GM18858 (cell line): ENCODE measurements around the gene RPS6KA2.

Experiments
- ATAC-seq: cut with Tn5 transposase; IDR thresholded peaks from one replicate; pipeline ENCODE4 v1.9.1; 2021; ENCODE audit not compliant: unreplicated experiment

Gene RPS6KA2

DNA sequence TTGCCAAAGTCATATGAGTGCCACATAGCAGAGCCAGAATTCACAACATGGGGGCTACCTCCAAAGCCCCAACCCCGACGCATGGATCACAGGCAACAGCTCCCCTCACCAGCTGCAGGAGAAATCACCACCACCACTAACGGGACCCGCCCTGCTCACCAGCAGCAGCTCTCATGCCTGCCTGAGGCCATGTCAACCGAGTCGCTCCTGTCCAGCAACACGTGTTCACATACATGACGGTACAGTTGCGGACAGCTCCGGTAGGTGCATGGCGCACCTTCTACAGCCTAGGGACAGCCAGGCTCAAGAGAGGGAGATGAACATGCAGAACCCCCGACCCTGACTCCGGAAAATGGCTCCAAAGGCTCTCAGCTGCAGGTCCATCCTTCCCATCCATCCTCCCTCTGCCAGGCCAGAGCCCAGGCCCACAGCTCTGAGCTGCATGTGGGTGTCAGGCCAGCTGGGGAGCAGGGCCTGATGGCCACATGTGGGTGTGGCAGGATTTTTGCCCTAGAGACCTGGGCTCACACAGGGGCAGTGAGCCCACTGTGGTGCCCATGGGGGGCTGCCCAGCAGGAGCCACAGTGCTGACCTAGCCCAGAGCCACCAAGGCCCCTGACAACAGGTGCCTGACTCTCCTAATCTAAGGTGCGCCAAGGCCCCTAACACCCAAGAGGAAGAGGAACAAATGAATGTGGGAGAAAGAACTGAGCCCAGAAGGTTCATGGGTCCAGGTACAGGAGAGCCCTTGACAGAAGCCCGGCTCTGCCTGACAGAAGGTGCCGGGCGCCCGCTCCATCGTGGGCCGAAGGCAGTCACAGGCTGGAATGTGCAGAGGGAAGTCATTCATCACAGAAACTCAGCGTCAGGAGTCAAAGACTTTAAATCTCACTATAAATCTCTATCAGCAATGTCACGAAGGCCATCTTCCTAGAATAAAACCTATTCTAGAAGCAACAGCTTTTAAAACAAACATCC is 10.5 kb downstream of the RPS6KA2 start:
- no peak for ATAC-seq

DNA sequence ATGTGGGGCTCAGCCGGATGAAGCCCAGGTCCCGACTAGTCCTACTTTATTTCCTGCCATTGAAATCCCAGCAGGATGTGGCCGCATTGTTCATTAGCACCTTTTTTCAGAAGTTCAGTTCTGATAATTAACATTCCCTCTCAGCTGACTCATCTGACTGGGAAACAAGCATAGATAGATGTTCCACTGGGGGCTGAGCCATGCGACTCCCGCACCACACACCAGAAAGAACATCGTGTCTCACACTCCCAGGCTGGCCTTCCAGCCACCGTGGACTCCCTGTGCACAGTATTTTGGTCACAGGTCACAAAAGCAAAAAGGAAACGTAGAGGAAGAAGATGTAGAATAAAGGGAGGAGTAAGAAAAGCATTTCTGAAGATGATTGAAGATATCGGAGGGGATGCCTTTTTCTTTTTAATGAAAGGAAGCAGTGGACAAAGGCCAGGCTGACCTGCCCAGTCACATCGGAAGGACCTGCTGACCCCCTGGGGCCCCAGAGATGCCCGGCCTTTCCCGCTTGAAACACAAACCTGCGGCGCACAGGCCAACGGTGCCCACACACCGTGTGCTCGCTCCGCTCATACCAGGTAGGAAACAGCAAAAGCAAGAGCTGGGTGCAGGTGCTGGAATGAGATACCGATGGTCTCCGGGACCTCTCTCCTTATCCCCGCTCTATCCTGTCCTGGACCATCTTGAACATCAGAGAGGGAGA is 11.8 kb downstream of the RPS6KA2 start:
- no peak for ATAC-seq

DNA sequence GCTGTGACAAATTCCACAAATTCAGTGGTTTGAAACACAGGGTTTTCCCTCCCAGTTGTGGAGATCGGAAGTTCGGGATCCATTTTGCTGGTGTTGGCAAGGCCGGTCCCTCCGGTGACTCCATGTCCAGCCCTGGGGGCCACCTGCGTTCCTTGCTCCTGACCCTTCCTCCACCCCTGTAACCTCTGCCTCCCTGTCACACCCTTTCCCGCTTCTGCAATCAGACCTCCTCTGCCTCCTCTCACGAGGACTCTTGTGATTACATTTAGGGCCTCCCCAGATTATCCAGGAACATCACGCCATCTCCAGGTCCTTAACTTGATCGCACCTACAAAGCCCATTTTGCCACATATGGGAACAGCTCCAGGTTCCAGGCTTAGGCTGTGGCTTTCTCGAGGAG is 12.5 kb downstream of the RPS6KA2 start:
- ATAC-seq: no peak

DNA sequence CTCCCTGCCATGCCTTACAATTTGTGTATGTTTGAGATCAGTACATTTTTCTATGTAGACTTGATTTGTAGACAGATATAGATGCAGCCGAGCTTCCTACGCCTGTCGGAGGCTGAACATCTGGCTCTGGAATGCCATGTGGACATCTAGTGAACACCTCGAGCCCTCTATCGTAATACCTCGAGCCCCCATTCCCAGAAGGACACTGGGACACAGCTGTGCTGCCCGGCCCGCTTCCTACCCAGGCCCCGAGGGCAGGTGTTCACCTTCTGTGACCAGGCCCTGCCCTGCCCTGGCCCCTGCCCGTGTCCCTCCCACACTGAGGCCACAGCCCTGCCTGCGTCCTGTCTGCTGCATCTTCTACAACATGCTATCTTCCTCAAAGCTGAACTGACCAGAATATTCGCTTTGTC is 12.9 kb downstream of the RPS6KA2 start:
- no peak for ATAC-seq

DNA sequence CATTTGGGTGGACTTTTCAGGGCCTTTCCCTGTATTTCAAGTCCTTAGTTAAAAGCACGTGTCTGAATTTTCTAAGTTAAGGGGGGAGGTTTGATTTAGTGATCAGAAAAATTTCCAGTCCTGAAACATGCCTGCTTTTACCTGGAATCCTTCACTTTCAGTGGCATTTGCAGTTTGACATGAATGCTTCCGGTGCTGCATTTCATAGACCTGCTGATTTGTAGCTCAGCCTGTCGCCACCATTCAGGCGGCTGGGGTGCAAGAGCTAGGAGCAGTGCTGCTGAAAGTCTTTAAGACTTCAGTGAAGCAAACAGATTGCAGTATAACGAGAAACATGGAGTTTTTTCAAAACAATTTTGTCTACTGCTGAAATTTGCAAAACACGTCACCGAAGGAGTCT is 14.0 kb downstream of the RPS6KA2 start:
- ATAC-seq: no peak

DNA sequence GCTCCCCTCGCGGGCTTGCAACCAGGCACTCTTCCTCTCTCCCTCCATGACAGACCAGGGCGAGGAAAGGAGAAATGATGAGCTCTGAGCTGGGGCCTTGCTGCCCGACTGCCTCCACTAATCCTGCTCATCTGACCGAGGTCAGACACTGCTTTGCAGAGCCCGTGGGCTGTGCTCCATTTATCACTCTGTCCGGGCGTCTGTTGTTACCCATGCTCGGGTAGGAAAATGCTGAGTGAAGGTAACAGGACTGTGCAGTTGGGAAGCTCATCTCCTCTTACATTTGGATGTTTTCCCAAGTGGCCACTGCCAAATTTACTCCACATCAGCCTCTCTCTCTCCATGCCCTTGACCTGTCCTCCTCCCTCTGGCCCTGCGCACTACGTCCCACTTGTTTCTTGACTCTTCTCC is 14.6 kb downstream of the RPS6KA2 start:
- ATAC-seq: no peak

DNA sequence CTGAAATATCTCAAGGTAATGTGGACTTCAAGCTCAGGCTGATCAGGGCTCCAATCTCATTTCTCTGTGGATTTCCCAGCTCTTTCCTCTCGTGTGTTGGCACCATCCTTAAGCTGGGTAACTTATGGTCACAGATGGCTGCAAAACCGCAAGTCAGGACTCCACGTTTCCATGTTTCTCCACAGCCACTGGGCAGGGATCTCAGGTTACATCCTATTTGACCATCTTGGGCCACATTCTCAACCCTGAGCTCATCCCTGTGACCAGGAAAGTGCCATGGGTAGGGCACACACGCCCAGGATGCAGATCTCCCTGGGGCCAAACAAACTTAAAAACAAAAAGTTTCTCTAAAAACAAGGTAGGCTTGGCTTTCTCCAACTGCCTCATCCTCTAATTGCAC is 15.4 kb downstream of the RPS6KA2 start:
- ATAC-seq: no peak

DNA sequence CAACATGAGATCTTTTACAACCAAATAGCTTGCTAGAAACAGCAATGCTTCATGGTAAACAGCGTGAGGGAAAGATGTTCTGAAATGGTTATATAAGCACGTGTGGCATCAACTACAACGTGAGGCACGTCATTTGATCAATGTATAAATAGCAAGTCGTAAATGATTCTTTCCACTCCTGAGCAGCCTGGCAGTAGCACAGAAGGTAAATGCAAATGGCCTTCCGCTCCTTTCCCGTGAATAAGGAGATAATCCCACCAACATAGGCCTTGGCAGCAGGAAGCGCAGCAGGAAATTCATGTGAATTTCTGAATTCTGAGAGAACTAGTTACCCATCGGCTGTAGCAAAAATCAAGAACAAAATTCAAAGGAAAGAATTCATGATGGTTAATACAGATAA is 17.0 kb downstream of the RPS6KA2 start:
- no peak for ATAC-seq

DNA sequence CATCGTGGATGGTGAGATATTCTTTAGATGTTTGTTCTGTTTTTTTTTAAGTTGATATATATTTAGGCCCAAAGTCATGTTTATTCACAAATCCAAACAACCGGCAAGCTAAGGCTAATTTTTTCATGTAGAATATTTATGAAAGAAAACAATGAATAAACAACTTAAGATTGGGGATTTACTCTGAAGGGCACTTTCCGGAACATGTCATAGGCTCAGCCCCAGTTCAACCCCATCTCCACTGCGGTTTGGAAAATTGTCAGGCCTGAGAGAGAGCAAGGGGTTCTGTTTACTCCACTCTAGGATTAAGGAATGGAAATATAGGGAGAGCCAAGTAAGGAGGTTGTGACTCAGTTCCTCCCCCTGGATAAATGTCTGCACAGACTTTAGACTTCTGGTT is 18.3 kb downstream of the RPS6KA2 start:
- ATAC-seq: no peak

DNA sequence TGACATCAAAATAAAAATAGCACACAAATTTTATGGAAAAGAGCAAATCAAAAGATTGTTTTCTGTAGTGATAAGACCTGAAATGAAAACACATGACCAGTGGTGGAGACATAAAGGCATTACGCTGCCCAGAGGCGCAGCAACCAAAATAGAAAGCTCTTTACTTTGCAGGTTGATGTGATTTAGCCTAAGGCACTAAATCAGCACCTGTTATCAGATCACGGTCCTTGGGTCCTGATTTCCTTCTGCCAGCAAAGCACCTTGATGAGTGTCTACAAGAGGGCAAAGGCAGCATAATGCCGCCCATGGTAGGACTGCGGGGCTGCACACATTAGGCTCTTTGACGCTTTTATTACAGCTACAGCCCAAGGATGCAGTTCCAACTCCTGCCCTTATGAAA is 21.3 kb downstream of the RPS6KA2 start:
- ATAC-seq: no peak

DNA sequence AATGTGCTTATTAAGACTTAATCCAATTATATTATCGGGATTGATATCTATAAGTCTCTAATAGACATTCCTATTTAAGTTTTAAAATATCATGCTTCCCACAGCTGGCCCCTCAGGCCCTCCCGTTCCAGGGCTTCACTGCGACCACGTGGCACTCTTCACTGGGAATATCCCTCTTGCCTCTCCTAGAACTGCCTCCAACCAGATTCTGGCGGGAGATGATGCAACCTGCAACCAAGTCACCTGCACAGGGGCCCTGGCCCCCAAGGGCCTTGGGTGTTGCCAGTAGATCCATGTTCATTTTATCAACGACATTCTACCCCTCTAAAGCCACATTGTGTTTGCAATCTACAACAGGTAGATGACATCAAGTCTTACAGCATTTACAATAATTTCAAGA is 22.1 kb downstream of the RPS6KA2 start:
- ATAC-seq: no peak

DNA sequence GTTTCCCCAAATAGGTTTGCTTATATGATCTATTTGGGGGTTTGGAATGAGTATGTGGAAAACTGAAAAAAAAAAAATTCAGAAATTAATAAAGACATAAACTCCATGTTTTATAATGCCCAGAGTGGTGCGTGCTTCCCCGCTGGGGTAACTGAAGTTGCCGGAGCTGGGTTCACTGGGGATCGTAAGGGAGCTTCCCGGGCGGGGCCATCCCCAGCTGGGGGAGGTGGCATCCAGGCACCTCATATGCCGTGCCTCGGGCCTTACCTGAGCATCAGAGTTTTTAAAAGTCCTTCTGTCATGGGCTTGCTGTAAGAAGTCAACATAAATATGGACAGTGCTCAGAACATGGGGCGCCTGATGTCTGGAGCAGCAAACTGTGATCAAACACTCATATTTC is 22.7 kb downstream of the RPS6KA2 start:
- no peak for ATAC-seq

DNA sequence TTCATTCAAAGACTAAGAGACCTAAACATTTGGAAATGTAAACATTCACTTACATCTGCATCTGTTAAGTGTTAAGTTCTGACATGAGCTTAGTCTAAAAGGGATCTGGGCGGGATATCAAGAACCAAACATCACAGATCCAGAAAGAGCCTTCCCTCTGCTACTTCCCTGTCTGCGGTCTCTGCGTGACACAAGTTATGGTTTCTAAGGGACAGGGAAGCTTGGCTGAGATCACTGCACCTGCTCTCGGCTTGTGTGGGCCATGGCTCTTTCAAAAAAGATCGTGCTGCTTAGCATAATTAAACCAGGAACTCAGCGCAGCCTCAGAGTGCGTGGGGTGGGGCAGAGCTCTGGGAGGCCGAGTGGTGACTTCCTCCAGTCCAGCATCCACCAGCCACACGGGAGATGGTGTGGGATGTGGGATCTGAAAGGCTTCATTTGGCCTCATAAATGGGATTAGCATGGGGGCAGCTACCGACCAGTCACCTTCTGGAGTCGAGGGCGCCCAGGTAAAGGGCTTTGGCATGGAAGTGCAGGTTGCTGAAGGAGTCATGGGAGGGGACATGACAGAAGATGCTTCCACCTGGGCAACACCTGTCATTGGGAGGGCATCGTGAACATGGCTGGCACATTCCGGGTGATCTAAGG is 23.9 kb downstream of the RPS6KA2 start:
- no peak for ATAC-seq

DNA sequence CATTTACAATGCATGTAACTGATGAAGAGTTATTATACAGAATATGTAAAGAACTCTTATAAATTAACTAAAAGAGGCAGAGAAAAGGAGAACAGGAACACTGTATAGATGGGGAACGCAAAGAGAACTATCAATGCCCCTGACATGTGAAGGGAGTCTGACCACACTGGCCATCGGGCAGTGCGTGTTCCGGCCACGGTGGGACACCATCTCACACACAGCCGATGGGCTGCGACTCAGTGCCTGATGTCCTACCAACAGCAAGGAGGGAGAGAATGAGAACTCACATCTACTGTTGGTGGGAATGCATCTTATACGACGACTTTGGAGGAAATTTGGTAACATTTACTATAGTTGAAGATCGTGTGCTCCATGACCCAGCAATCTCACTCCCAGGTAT is 25.1 kb downstream of the RPS6KA2 start:
- no peak for ATAC-seq

DNA sequence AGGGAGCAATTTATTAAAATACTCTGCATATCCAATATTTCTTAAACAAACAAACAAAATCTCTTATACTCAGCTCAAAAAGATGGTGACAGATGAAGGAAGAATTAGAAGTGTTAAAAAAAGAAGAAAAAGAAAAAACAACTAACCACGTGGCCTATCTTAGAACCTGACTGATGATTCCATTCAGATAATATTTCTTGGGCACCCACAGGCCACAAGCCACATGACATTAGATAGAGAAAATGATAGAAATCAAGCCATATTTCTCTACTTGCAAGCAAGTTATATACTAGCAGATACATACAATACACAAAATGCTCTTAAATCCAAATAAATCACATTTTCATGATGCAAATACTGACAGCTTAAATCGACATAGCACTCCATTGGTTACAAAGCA is 26.1 kb downstream of the RPS6KA2 start:
- no peak for ATAC-seq

DNA sequence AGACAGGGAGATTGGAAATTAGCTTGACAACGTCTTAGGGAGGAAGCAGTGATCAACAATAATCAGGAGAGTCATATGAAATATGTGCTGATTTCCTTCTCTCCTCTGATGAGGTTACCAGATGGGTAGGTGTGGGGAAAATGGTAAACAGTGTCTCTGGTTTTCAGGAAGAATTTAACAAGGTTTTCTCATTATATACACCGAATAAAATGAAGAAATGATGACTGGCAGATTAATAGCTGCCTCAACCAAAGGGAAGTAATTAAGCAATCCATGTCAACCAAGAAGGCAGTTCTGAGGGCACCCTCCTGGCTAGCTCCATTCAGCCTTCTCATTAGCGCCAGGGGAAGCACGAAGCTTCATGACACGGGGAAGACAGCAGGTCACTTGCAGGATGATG is 27.8 kb downstream of the RPS6KA2 start:
- no peak for ATAC-seq

DNA sequence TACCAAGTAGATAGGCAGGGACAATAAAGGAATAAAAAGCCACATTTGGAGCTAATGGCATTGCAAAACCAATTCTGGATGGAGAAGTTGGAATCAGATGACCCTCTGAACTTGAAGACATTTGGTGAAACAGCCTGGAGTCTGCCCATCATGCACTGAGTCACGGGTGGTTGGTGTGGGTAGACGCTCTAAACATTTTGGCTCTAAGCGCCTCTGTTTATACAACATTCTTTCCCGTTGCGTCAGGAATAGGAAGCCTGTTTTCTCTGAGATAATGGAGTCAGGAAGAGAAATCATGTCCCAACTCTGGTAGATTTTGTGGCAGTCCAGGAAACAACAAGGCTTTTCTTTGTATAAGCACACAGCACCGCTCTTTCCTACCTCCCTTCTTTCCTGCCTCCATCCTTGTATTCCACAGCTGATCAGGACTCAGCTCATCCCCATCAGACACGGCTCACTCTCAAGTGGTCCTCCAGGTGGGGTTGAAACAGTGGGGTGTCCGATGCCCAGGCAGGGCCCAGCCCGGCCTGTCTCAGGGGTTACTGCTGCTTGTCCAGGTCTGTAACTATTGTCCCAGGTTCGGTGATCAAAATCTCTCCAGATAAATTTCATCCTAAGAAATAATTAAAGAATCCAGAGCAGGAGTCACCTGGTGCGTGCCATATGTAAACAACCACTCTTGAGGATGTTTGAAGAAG is 28.5 kb downstream of the RPS6KA2 start:
- no peak for ATAC-seq

DNA sequence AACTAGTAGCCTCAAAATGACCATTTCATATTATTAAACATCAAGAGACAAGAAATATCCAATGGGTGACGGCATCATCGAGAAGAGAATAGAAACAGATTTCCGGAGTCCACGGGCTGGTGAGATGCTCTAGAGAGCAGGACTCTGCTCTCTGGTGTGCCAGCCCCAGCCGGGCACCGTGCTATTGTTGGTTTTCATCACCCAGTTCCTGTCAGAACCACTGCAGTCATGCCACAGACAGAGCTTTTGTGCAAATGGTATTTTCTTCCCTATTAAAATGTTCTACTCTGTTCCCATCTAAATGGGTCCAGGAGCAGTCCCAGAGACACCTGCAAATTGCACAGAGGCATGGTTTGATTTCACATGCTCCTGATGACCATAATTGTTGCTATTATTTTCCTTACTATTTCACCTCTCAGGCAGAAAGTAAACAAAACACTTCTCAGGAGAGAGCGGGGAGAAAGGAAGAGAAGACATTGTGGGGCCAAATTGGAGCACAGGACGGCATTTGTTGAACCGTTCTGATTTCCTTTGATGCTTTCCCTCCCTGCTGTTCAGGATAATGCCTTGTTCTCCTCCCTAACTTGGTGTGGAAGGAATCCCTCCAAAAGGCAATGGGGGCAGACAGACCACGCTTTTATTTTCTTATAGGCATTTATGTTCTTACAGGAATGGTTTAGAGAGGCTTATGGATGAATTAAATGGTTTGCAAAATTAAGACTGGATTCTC is 29.2 kb downstream of the RPS6KA2 start:
- no peak for ATAC-seq

DNA sequence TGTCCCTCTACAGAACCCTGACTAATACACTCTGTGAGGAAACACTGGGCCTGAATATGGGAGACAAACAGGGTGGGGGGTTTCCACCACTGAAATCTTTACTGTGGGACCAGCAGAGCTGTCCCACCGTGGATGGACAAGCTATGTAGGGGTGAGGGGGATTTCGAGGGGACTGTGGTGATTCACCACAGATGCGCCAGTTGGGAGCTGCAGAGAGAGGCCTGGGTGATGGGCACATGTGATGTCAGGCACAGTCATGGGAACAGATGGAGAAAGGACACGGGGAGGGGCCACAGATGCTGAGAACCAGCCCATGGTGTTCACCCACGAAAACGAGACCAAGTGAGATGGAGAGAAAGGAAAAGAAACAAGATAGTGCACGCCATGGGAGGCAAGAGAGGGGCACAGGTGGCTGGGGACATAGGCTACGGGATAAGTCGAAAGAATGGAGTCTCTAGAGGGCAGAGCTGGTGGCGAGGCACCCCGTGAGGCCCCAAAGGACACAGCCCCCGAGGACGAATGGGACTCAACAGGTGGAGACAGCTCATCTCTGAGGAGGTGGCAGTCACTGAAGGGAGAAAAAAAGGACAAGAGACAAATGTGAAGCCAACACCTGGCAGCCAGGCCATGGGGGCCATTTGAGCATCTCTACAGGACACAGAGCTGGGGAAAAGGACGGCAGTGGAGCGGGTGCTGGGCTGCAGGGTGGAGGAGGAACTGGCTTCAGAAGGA is 30.1 kb downstream of the RPS6KA2 start:
- no peak for ATAC-seq

DNA sequence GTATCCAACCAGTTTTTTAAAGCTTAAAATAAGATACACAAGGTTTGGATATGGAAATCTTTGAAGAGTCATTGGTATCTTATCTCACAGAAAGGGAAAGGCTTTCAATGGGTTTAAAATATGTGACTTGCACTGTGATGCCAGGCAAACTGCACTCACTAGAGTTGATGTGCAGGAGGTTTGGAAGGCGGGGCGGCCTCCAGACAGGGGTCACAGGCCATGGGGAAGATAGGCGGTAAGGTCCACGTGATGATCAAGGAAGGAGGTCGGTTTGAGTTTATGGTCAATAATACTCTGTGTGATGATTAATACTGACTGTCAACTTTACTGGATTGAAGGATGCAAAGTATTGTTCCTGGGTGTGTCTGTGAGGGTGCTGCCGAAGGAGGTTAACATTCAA is 31.1 kb downstream of the RPS6KA2 start:
- no peak for ATAC-seq
